B cell (primary cell): ENCODE data around the gene STK11. TPM values are rescaled to one million over a fixed set of nuclear protein-coding genes. Genes with fewer than 3 reads are reported as not detected.
A peak's percentile ranks its signal among the peaks of the same experiment; 100 is the strongest.

Experiments
- ATAC-seq: fragments of 200-7000 bp; cut with Tn5 transposase; one replicate; pipeline ENCODE4 v1.10.0; 2021; ENCODE audit warnings: low read depth, mild to moderate bottlenecking, moderate number of reproducible peaks, moderate library complexity
- CTCF ChIA-PET: fragments of 350-600 bp; sonication (Branson Sonifier 250); formaldehyde crosslinking; loops from one replicate; lab custom pipeline; 2021; ENCODE audit warnings: antibody characterized with exemption, inconsistent platforms; lab: Charles Lee
- POLR2A ChIA-PET: fragments of 350-600 bp; sonication (Branson Sonifier 250); formaldehyde crosslinking; loops from one replicate; lab custom pipeline; 2021; ENCODE audit warnings: antibody characterized with exemption; lab: Charles Lee
- DNase-seq: peaks from one replicate; pipeline ENCODE4 v3.0.0; 2013
- H2AFZ ChIP-seq: 2 replicates; pipeline ENCODE4 v1.6.1; 2012; ENCODE audit warnings: mild to moderate bottlenecking, low read depth, low read length; ENCODE audit not compliant: insufficient read depth, poor library complexity, severe bottlenecking
- H3K27ac ChIP-seq, 2 donors: 1 replicate in 1 of 2; 2 replicates in 1 of 2; pipeline ENCODE4 v1.5.1; 2012 to 2013; ENCODE audit warnings: low read length in 2 of 2, mild to moderate bottlenecking in 2 of 2, moderate library complexity in 1 of 2
- H3K27me3 ChIP-seq, 4 experiments: fragments of 200-600 bp in 1 of 4; sonication (generic) in 1 of 4; replicated peaks in 1 of 4; 1 replicate in 2 of 4; 2 replicates in 2 of 4; pipeline versions ENCODE4 v1.6.1 to v1.7.0; 2013 to 2016; ENCODE audit warnings: low read length in 3 of 4, mild to moderate bottlenecking in 2 of 4, mixed read lengths in 1 of 4, moderate library complexity in 1 of 4; ENCODE audit not compliant: insufficient read depth in 4 of 4, control insufficient read depth in 3 of 4; ENCODE audit errors: control extremely low read depth in 1 of 4
- H3K36me3 ChIP-seq, 2 experiments: replicated peaks in 1 of 2; 1 replicate in 1 of 2; 2 replicates in 1 of 2; pipeline versions ENCODE4 v1.6.1 to v1.7.1; 2013; ENCODE audit warnings: low read length in 1 of 2; ENCODE audit not compliant: insufficient read depth in 2 of 2, control insufficient read depth in 1 of 2; ENCODE audit errors: control extremely low read depth in 1 of 2, extremely low read depth in 1 of 2
- H3K4me1 ChIP-seq, 2 donors: fragments of 200-600 bp in 1 of 2; sonication (generic) in 1 of 2; 1 replicate in 1 of 2; 2 replicates in 1 of 2; pipeline versions ENCODE4 v1.5.1 to v1.6.1; 2013 to 2017; ENCODE audit warnings: low read length in 2 of 2; ENCODE audit not compliant: control insufficient read depth in 2 of 2, insufficient read depth in 2 of 2
- H3K4me2 ChIP-seq: replicated peaks from 2 replicates; pipeline ENCODE3; 2012; ENCODE audit warnings: mild to moderate bottlenecking, low read depth, low read length; ENCODE audit not compliant: poor library complexity, severe bottlenecking
- H3K4me3 ChIP-seq, 5 experiments: fragments of 200-600 bp in 1 of 5; sonication (generic) in 1 of 5; 1 replicate in 3 of 5; 2 replicates in 2 of 5; pipeline versions ENCODE4 v1.5.1 to v1.7.0; 2011 to 2016; ENCODE audit warnings: low read length in 4 of 5, mild to moderate bottlenecking in 4 of 5, low read depth in 2 of 5, control low read depth in 1 of 5, moderate library complexity in 1 of 5; ENCODE audit not compliant: insufficient read depth in 1 of 5; ENCODE audit errors: control extremely low read depth in 1 of 5, extremely low read depth in 1 of 5
- H3K79me2 ChIP-seq: fragments of 200-600 bp; sonication (generic); one replicate; pipeline ENCODE4 v1.6.0; 2016; ENCODE audit warnings: low read length; ENCODE audit not compliant: control insufficient read depth, insufficient read depth
- H3K9ac ChIP-seq: fragments of 200-600 bp; sonication (generic); 2 replicates; pipeline ENCODE4 v1.6.1; 2017; ENCODE audit warnings: mild to moderate bottlenecking, low read length, moderate library complexity
- H3K9me3 ChIP-seq, 3 donors: one replicate each; pipeline versions ENCODE4 v1.6.1 to v1.7.1; 2013; ENCODE audit warnings: low read length in 2 of 3; ENCODE audit not compliant: control insufficient read depth in 2 of 3, insufficient read depth in 1 of 3; ENCODE audit errors: control extremely low read depth in 1 of 3
- H4K20me1 ChIP-seq: 2 replicates; pipeline ENCODE4 v1.6.0; 2012; ENCODE audit warnings: mild to moderate bottlenecking, low read length; ENCODE audit not compliant: insufficient read depth, control insufficient read depth, poor library complexity, severe bottlenecking
- H3K27ac Mint-ChIP-seq: one replicate; pipeline ENCODE4 v1.8.0; 2021; ENCODE audit warnings: mixed read lengths
- H3K27me3 Mint-ChIP-seq: one replicate; pipeline ENCODE4 v1.8.0; 2021; ENCODE audit warnings: mixed read lengths
- H3K4me1 Mint-ChIP-seq: one replicate; pipeline ENCODE4 v1.8.0; 2021; ENCODE audit warnings: mixed read lengths
- H3K4me3 Mint-ChIP-seq: one replicate; pipeline ENCODE4 v1.8.0; 2021; ENCODE audit warnings: mixed read lengths
- H3K9me3 Mint-ChIP-seq: one replicate; pipeline ENCODE4 v1.8.0; 2022; ENCODE audit warnings: mixed read lengths; ENCODE audit not compliant: insufficient read depth
- EZH2 ChIP-seq: IDR thresholded peaks from 2 replicates; pipeline ENCODE4 v1.6.1; 2012; ENCODE audit warnings: borderline replicate concordance, low read depth, mild to moderate bottlenecking, moderate library complexity, low read length; ENCODE audit not compliant: insufficient read depth, poor library complexity, severe bottlenecking
- WGBS: methylation state at CpG from one replicate; pipeline ENCODE4 v1.1.5; 2013; ENCODE audit warnings: missing lambda C conversion rate; ENCODE audit not compliant: insufficient coverage; 5-methylcytosine and 5-hydroxymethylcytosine counted together
- intact Hi-C: fragments of 100-400 bp; cut with micrococcal nuclease; formaldehyde crosslinking; loops from one replicate; pipeline ENCODE4 v1.10.0; 2022
- polyA plus RNA-seq: library from polyadenylated mRNA; depleted of rRNA; stranded (reverse); fragments of >200 nt; gene quantifications from 2 replicates; pipeline ENCODE4 v1.2.3, GENCODE V29; 2012
- total RNA-seq, 2 donors: library from RNA; stranded (reverse); fragments of 120-200 nt in 1 of 2; gene quantifications; 1 replicate in 1 of 2; 2 replicates in 1 of 2; pipeline versions ENCODE4 v1.2.3 to v1.2.4, GENCODE V29; 2013 to 2022
- TF ChIP-seq, protein P1 (sequence below): fragments of 200-600 bp; IDR thresholded peaks from one replicate; pipeline ENCODE4 v1.8.0; 2022; ENCODE audit warnings: antibody characterized with exemption, mild to moderate bottlenecking

STK11 gene
- total and polyA plus RNA-seq, 2 donors (not counting 1 experiment from before 2014, with no cell fraction given) = 87.9 to 89.9 TPM

DNA sequence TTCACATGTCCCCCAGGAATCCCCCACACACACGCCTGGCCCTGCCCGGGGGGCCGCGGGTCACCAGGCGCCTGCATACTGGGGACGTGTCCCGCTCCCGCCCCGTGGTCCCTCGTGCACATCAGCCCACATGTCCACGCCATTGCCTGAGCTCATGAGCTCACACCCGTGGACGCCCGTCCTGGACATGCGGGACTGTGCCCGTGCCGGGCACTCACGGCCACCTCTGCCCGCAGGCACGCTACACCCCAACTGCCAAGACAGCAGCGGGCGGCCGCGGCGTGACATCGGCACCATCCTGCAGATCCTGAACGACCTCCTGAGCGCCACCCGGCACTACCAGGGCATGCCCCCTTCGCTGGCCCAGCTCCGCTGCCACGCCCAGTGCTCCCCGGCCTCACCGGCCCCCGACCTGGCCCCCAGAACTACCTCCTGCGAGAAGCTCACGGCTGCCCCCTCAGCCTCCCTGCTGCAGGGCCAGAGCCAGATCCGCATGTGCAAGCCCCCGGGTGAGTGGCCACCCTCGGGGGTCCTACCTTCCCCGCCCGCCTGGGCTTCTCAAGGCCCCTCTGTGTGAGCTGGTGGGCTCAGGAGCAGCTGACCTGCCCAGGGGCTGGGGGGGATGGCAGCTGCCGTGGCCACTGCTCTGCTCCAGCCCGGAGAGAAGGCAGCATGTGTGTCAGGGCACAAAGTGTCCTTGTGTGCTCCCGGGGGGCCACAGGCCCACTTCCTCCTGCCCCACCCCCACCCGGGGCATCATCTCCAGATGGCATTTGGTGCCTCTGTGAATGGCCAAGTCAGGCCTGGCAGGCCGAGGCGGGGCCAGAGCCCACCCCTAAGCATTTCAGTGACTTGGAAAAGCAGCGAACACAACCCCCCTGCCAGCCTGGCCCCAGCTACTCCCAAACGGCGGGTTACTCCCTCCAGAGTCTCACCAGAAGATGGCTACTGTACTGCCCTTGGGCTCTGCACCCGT, 49.9 kb downstream of the STK11 start:
- DNase-seq = no peak
- intact Hi-C loops = no loop called here
- TF ChIP-seq, protein P1, sequence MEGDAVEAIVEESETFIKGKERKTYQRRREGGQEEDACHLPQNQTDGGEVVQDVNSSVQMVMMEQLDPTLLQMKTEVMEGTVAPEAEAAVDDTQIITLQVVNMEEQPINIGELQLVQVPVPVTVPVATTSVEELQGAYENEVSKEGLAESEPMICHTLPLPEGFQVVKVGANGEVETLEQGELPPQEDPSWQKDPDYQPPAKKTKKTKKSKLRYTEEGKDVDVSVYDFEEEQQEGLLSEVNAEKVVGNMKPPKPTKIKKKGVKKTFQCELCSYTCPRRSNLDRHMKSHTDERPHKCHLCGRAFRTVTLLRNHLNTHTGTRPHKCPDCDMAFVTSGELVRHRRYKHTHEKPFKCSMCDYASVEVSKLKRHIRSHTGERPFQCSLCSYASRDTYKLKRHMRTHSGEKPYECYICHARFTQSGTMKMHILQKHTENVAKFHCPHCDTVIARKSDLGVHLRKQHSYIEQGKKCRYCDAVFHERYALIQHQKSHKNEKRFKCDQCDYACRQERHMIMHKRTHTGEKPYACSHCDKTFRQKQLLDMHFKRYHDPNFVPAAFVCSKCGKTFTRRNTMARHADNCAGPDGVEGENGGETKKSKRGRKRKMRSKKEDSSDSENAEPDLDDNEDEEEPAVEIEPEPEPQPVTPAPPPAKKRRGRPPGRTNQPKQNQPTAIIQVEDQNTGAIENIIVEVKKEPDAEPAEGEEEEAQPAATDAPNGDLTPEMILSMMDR = no peak
- TF ChIP-seq EZH2 = no peak

More for the DNA sequence above, 49.9 kb downstream of the STK11 start:
- Histone ChIP-seq H3K27ac (peak overlapping the region in 1 of 2 donors; percentile 30), H3K4me3 (no peak overlapping the region), H3K4me2 (peak overlapping the region; percentile 32), H2AFZ (no peak overlapping the region), H3K4me1 (peaks cover 55 to 90% of the 10 kb centered on the region in 2 donors), H3K27me3 (no peaks in the 10 kb centered on the region), H3K36me3 (peaks cover 0 to 50% of the 10 kb centered on the region in 2 experiments), H3K9me3 (no peaks in the 10 kb centered on the region), H3K9ac (no peak overlapping the region), H3K79me2 (peaks cover 70% of the 10 kb centered on the region), H4K20me1 (peaks cover 64% of the 10 kb centered on the region)
- peak overlapping the region; percentile 78 for H3K27ac Mint-ChIP-seq
- ChIA-PET POLR2A (interaction anchor here (2.8 to 10.7 kb wide), 2 partner anchors 10 to 11 kb away, joined by 23 to 305 read pairs; partner anchors contain the start of gene CIRBP), CTCF (interaction anchor here (0.7 to 5.8 kb wide), 4 partner anchors 9 to 178 kb away, joined by 3 to 113 read pairs (median 24); partner anchors contain the start of gene CIRBP)
- WGBS = 85% methylated on average over 51 of the region's 52 CpGs
- peak overlapping the region; percentile 52 for H3K4me3 Mint-ChIP-seq
- no peak for ATAC-seq
- H3K27me3 Mint-ChIP-seq = no peaks in the 10 kb centered on the region
- peaks cover 66% of the 10 kb centered on the region for H3K4me1 Mint-ChIP-seq
- H3K9me3 Mint-ChIP-seq = no peaks in the 10 kb centered on the region
